CD4-positive, alpha-beta T cell treated with Interleukin-17A for 4 hours (primary cell): Measurements from ENCODE around the gene NSRP1.
"Not testable (repeated sequence)": the region's sequence is repeated elsewhere in the genome, so short reads cannot be mapped to it uniquely, and the experiment has no call there.

Source experiments
- DNase-seq: peaks from one replicate; pipeline ENCODE4 v3.0.0-alpha.2; 2020; ENCODE audit warnings: mixed read lengths

The NSRP1 gene

GRCh38 chr17:30116661-30117551, at the start of gene NSRP1:
Gene NSRP1, plus strand, starts transcription at chr17:30116816. Its CDS starts 28 bp downstream, at chr17:30116844.
- DNase-seq, result peak; percentile 93

- no peak for DNase-seq
These were observed 48.2 kb upstream of the NSRP1 start for GRCh38 chr17:30068465-30068864.

- no peak for DNase-seq
These were observed 42.4 kb upstream of the NSRP1 start for GRCh38 chr17:30074254-30074653.

- DNase-seq, result no peak
These were observed 41.9 kb upstream of the NSRP1 start for GRCh38 chr17:30074730-30075129.

GRCh38 chr17:30082773-30083172, 33.8 kb upstream of the NSRP1 start:
- DNase-seq, result no peak

GRCh38 chr17:30084788-30085187, 31.8 kb upstream of the NSRP1 start:
- no peak for DNase-seq

- no peak for DNase-seq
These were observed 29.7 kb upstream of the NSRP1 start for GRCh38 chr17:30086896-30087295.

- DNase-seq, result not testable (repeated sequence)
These were observed 29.2 kb upstream of the NSRP1 start for GRCh38 chr17:30087431-30087830.

- no peak for DNase-seq
These were observed 25.4 kb upstream of the NSRP1 start for GRCh38 chr17:30091121-30091670.

GRCh38 chr17:30091771-30092170, 24.8 kb upstream of the NSRP1 start:
- no peak for DNase-seq

- DNase-seq, result no peak
These were observed 23.7 kb upstream of the NSRP1 start for GRCh38 chr17:30092886-30093285.

GRCh38 chr17:30093463-30094147, 23.0 kb upstream of the NSRP1 start:
- peak; percentile 45 for DNase-seq

- DNase-seq, result no peak
These were observed 20.9 kb upstream of the NSRP1 start for GRCh38 chr17:30095507-30096244.

GRCh38 chr17:30101686-30102390, 14.8 kb upstream of the NSRP1 start:
- DNase-seq, result no peak

- no peak for DNase-seq
These were observed 12.7 kb upstream of the NSRP1 start for GRCh38 chr17:30103921-30104320.

GRCh38 chr17:30104575-30105339, 11.9 kb upstream of the NSRP1 start:
- peak; percentile 79 for DNase-seq

GRCh38 chr17:30112794-30113193, 3.8 kb upstream of the NSRP1 start:
- DNase-seq, result no peak

GRCh38 chr17:30113213-30113612, 3.4 kb upstream of the NSRP1 start:
- DNase-seq, result no peak

- no peak for DNase-seq
These were observed 313 bp upstream of the NSRP1 start for GRCh38 chr17:30116345-30116660.

- DNase-seq, result no peak
These were observed 1.1 kb downstream of the NSRP1 start for GRCh38 chr17:30117675-30118081.

GRCh38 chr17:30118635-30119034, 2.0 kb downstream of the NSRP1 start:
- DNase-seq, result not testable (repeated sequence)
